ENCODE measurements around the gene MOB3B.

Gene MOB3B

GRCh38 chr9:27393054-27393846 lies 136.4 kb downstream of the MOB3B start:
- DNase-seq (ENCODE audit: low read depth in 2 of 2): no peak

DNA sequence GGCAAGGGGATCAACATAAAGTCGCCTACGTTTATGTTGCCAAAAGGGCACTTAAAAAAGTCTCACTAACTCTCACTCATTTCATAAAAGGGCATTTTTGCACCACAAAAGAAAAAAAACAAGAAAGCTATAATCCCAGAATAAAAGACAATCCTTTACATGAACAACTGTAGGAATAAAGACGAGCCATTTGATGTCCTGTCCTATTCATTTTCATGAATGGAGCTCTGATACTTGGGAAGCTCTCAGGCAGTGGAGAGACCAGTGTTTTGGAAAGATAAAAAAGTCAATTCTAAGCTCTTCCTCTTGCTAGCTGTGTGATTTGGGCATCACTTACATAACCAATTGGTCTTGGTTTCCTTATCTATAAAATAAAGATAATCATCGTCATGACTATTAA lies 137.2 kb downstream of the MOB3B start:
- no peak for DNase-seq (ENCODE audit: low read depth in 2 of 2)

DNA sequence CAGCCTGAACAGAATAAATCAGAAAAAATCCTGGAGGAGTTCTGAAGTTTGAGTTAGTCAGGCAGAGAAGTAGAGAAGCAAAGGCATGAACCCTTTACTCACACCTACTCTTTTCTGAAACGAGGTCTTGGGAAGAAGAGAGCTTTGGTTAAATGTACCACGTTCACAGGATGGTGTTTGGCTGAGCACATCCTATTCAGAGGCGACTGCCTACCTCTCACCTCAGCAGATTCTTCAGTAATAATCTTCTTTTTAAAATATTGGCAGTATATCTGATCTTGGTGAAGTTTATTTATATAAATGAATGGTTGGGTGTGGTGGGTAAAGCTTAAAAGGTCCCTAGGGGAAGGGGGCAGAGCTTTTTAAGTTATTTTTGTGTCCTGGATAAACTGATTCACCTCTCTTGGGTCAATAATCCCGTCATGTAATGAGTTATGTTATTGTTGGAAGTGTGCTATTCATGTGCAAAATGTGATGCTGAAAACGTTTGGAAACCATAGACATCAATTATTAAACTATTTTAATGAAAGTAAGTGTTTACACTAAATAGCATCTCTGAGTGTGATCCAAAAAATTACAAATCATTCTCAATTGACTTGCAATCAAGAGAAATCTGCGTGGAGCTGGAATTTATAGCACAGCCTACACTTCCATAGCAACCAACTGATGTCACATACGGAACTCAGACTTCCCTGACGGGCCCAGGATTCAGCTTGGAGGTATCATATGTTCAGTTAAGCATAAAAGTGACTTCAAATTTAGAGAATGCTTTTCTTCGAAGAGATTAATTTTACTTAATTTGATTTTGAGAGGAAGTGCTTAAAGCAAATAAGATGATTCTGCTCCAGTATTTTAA lies 138.3 kb downstream of the MOB3B start:
- no peak for DNase-seq (ENCODE audit: low read depth in 2 of 2)

GRCh38 chr9:27388150-27388549 lies 141.5 kb downstream of the MOB3B start:
- no peak for DNase-seq (ENCODE audit: low read depth in 2 of 2)

DNA sequence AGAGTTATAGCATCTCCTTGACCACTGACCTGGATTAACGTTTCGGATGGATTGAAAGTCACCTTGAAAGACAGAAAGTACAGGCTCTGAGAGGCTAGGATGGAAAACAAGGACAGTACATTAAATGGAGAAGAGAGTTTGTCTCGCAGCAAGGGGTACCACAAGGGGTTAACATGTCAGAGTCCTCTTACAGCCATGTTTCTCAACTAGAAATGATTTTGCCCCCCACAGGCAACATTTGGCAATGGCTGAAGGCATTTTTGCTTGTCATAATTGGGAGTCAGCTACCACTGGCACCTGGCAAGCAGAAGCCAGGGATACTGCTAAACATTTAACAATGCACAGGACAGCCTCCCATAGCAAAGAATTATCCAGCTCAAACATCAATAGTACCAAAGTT lies 141.9 kb downstream of the MOB3B start:
- DNase-seq (ENCODE audit: low read depth in 2 of 2): no peak

GRCh38 chr9:27386571-27387091 lies 143.0 kb downstream of the MOB3B start:
- no peak for DNase-seq (ENCODE audit: low read depth in 2 of 2)

DNA sequence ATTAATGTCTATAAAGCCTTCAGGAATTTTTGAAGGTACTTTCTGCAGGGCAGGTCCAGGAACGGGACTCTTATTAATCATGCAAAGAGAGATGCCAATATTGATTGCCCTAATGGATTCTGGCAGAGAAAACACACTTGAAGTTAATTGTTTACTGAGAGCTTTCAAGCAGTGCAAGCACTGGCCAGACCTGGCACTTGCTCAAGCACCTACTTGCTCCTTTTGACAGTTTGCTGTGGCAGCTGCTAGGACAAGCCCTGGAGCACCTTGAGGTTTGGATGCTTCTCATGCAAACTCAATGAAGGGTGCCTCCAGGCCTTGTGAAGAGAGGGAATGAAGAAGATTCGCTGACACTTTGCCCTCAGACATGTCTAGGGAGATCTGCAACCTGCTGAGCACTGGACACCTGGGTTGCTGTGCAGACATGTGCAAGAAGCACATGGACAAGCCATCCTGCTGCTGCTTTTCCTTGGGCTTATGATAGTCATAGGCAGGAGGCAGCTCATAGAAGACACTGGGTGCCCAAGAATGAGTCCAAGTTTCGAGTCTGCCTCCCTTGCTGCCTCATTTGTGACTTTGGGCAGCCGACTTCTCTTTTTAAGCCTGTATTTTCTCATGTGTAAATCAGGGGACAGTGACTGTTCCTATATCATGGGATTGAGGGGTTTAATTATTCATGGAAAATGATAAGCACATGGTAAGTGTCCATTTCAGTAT lies 143.8 kb downstream of the MOB3B start:
- DNase-seq (ENCODE audit: low read depth in 2 of 2): no peak

DNA sequence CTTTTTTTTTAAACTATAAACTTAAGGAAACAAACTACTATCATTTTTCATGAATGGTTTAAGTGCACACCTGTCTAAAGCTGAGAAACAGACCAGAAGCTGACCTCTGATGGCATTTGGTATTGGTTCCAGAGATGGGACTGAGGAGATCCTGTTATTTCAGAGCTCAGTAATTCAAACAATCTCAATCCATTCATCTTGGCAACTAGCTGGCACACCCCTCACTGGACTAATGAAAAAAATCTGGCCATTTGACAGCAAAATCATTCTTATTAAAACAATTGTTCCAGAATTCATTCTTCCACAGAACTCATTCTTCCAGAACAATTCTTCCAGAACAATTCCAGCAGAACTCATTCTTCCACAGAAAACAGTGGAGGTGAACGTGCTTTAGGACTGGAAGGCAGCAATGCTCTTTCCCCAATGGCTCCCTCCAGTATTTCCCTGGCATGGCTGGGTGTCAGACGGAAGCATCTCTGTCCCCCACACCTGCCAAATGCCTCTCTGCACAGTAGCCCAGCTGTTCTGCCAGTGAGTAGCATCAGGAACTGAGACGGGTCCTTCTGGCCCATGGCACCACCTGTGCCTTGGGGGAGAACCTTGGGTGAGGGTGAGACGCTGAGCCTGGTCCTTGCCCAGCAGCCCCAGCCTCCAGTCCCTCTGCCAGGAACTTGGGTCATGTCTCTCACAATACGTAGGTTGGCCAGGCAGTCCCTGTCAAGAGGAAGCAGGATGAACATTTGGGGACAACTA lies 145.2 kb downstream of the MOB3B start:
- no peak for DNase-seq (ENCODE audit: low read depth in 2 of 2)

DNA sequence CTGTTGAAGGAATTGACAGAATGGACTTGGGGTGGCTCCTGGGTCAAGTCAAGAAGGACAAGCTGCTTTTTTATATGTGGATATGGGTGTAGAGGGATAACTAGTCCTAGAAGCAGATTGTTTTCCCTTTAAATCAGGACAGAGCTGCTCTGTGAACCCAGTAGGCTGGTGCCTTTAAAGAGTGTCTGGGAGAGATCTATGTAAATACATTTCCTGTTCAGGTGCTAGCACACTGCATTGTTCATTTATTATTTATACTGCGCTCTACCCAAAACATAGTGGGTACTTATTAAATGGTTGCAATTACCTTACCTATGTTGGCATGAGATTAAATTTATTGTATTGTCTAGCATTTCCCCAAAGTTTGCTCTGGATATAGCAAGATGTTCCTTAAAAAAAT lies 146.1 kb downstream of the MOB3B start:
- no peak for DNase-seq (ENCODE audit: low read depth in 2 of 2)

- DNase-seq (ENCODE audit: low read depth in 2 of 2): no peak
These were observed 146.6 kb downstream of the MOB3B start for GRCh38 chr9:27382975-27383374.

DNA sequence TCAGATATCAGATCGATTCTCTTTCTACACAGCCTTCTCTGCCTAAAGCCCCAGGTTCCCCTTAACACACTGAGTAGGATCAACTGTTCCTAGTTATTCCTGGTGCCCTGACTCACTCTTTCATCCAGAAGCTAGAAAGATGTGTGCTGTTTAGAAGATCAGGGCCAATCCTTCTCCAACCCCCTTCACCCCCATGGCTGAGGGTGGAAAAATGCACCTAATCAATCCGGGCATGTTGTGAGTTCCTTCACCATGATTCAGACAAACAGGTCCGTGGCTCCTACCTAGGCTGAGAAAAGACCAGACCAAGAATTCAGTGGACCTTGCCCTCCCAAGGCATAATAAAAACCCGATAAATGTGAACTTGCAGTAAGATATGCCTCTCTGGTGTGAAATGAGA lies 147.3 kb downstream of the MOB3B start:
- no peak for DNase-seq (ENCODE audit: low read depth in 2 of 2)

- no peak for DNase-seq (ENCODE audit: low read depth in 2 of 2)
These were observed 150.0 kb downstream of the MOB3B start for GRCh38 chr9:27379311-27380251.

GRCh38 chr9:27377811-27378456 lies 151.7 kb downstream of the MOB3B start:
- no peak for DNase-seq (ENCODE audit: low read depth in 2 of 2)

DNA sequence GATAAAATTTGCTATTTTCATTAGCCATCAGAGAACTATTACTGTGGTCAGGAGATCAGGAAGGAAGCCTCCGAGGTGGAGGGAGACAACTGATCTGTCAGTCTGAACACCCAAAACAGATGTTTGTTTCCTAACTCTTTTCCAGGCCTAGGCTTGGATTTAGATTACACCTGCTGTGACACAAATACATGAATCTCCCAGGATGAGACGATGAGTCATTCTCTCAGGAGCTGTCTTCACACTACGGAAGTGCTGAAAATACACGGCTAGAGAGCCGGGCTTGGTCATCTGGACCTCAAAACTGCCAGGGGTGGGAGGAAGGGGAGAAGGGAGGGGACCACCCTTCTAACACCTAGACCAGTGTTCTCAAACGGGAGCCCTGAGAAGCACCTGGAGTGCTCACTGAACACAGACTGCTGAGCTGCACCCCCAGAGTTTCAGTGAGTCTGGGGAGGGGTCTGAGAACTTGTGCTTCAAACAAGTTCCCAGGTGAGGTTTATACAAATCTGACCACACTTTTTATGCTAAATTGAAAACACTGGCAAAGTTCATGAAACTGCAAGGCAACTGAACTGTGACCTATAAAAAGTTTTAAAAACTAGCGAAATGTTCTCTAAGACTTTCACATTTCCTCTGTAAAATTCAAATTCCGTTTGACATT lies 152.3 kb downstream of the MOB3B start:
- no peak for DNase-seq (ENCODE audit: low read depth in 2 of 2)

GRCh38 chr9:27373851-27374250 lies 155.8 kb downstream of the MOB3B start:
- DNase-seq (ENCODE audit: low read depth in 2 of 2): no peak

- no peak for DNase-seq (ENCODE audit: low read depth in 2 of 2)
These were observed 157.0 kb downstream of the MOB3B start for GRCh38 chr9:27372615-27373014.

DNA sequence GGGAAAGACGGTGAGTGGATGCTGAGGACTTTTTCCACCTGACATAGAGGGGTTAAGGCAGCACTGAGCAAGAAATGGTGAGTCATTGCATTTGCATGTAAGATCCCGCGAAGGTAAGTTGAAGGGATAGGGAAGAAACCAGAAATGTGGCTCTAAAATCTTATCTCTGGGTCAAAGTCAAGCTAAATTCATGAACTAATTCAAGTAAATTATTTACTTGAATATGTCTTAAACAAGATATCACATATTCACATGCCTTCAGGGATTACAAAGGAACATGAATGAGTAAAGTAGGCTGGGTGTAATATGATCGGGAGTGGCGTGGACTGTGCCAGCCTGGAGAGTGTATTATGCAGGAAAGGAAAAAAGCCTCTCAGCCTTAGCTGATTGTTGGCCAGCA lies 158.2 kb downstream of the MOB3B start:
- no peak for DNase-seq (ENCODE audit: low read depth in 2 of 2)

GRCh38 chr9:27369591-27369990 lies 160.0 kb downstream of the MOB3B start:
- DNase-seq (ENCODE audit: low read depth in 2 of 2): no peak

DNA sequence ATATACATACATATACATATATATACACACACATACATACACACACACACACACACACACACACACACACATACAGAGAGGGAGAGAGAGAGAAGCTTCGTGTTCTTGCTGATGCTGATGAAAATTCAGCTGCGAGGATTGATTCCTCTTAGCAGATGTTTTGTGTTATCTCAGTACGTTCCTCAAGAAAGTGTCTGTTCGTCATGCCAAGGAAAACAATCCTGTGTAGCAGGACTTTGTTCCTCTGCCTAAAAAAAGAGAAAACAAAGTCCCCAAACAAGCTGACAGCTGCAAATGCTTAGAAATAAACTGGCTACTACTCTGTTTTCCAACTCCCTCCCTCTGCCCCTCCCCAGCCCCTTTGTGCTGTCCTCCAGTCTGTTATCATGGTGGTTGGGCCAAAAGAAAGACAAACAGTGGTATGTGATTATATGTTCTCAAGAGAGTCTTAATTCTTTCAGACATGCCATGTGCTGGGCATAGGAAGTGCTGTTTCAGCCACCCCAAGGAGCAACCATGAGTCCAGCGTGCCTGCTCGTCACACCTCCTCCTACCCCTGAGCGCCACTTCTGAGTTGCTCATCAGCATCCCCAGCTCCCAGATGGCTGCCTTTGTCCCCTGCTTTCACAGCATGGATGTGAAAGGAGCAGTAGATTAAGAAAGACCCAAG lies 161.2 kb downstream of the MOB3B start:
- no peak for DNase-seq (ENCODE audit: low read depth in 2 of 2)

Measured in stimulated activated CD4-positive, alpha-beta T cell treated with anti-CD3 and anti-CD28 coated beads, Interleukin-12 subunit alpha, Interleukin-12 subunit beta, amount 100 ng/mL, for 24 hours (primary cell).